SU-DHL-6 (cell line): ENCODE data around the gene CDK18.

Source experiments
- H2AFZ ChIP-seq: fragments of 200-600 bp; sonication (generic); 2 replicates; pipeline ENCODE4 v1.6.1; 2014; ENCODE audit warnings: low read depth, mild to moderate bottlenecking, moderate library complexity, mixed read lengths, antibody characterized with exemption, low read length; ENCODE audit not compliant: severe bottlenecking
- H3F3A ChIP-seq: fragments of 200-600 bp; shearing (Covaris generic); 2 replicates; pipeline ENCODE4 v1.6.0; 2016; ENCODE audit warnings: antibody characterized with exemption, mild to moderate bottlenecking; ENCODE audit not compliant: insufficient read depth
- H3K27ac ChIP-seq: fragments of 200-600 bp; sonication (generic); 2 replicates; pipeline ENCODE4 v1.5.1; 2016; ENCODE audit warnings: low read depth, mild to moderate bottlenecking, low read length, moderate library complexity, mixed read lengths
- H3K27me3 ChIP-seq: fragments of 200-600 bp; sonication (generic), shearing (Covaris generic); 2 replicates; pipeline ENCODE4 v1.6.0; 2014; ENCODE audit warnings: mild to moderate bottlenecking, low read length
- H3K36me3 ChIP-seq: fragments of 200-600 bp; sonication (generic); 2 replicates; pipeline ENCODE4 v1.6.1; 2014; ENCODE audit warnings: mild to moderate bottlenecking, low read length, mixed read lengths
- H3K4me2 ChIP-seq: fragments of 300-600, 200-600 bp; shearing (Covaris generic), sonication (generic); 2 replicates; pipeline ENCODE4 v1.6.0; 2014; ENCODE audit warnings: low read length, low read depth, mild to moderate bottlenecking; ENCODE audit not compliant: poor library complexity, severe bottlenecking
- H3K4me3 ChIP-seq: fragments of 200-600 bp; sonication (generic); 2 replicates; pipeline ENCODE4 v1.5.1; 2014; ENCODE audit warnings: antibody characterized with exemption, low read length, mild to moderate bottlenecking, mixed read lengths; ENCODE audit not compliant: insufficient read depth, poor library complexity, severe bottlenecking
- H3K79me2 ChIP-seq: fragments of 200-600 bp; sonication (generic); 2 replicates; pipeline ENCODE4 v1.6.1; 2014; ENCODE audit warnings: mild to moderate bottlenecking, low read length, moderate library complexity; ENCODE audit not compliant: insufficient read depth
- H3K9ac ChIP-seq: fragments of 200-600 bp; sonication (generic); 2 replicates; pipeline ENCODE4 v1.7.0; 2014; ENCODE audit warnings: mild to moderate bottlenecking, low read length
- H3K9me2 ChIP-seq: fragments of 200-600 bp; sonication (generic); replicated peaks from 2 replicates; pipeline ENCODE4 v1.6.1; 2014; ENCODE audit warnings: low read length; ENCODE audit not compliant: insufficient read depth
- H3K9me3 ChIP-seq: fragments of 200-600 bp; sonication (generic); 2 replicates; pipeline ENCODE4 v1.6.1; 2014; ENCODE audit warnings: low read length, mixed read lengths; ENCODE audit not compliant: insufficient read depth
- H4K20me1 ChIP-seq: fragments of 200-600 bp; sonication (generic); 2 replicates; pipeline ENCODE4 v1.6.1; 2014; ENCODE audit warnings: low read depth, mild to moderate bottlenecking, antibody characterized with exemption, low read length, moderate library complexity, mixed read lengths
- CTCF ChIP-seq: fragments of 200-600 bp; sonication (generic); IDR thresholded peaks from one replicate; pipeline ENCODE4 v1.5.1; 2017; ENCODE audit warnings: antibody characterized with exemption, mild to moderate bottlenecking, low read length, moderate library complexity; ENCODE audit not compliant: insufficient read depth, poor library complexity, severe bottlenecking
- EZH2phosphoT487 ChIP-seq: fragments of 200-600 bp; sonication (generic), shearing (Covaris generic); conservative IDR thresholded peaks from 2 replicates; pipeline ENCODE4 v1.6.1; 2018; ENCODE audit warnings: mild to moderate bottlenecking, antibody characterized with exemption, low read length, moderate library complexity, mixed read lengths

CDK18 gene

GRCh38 chr1:205532996-205533735, 28.7 kb downstream of the CDK18 start:
- no peaks in the 10 kb centered on the region for H3F3A ChIP-seq
- H3K9me3 ChIP-seq, result no peaks in the 10 kb centered on the region
- no peak overlapping the region for H3K4me2 ChIP-seq
- H2AFZ ChIP-seq, result no peak overlapping the region
- no peaks in the 10 kb centered on the region for H3K36me3 ChIP-seq
- H3K9me2 ChIP-seq, result no peaks in the 10 kb centered on the region
- H4K20me1 ChIP-seq, result no peaks in the 10 kb centered on the region
- no peaks in the 10 kb centered on the region for H3K79me2 ChIP-seq
- H3K27me3 ChIP-seq, result no peaks in the 10 kb centered on the region
- no peak overlapping the region for H3K9ac ChIP-seq
- no peak overlapping the region for H3K4me3 ChIP-seq
- no peak for TF ChIP-seq EZH2phosphoT487
- no peak for TF ChIP-seq CTCF
- H3K27ac ChIP-seq, result no peak overlapping the region

- H4K20me1 ChIP-seq, result no peaks in the 10 kb centered on the region
- no peak overlapping the region for H3K4me2 ChIP-seq
- H2AFZ ChIP-seq, result no peak overlapping the region
- H3K9me3 ChIP-seq, result no peaks in the 10 kb centered on the region
- H3K9ac ChIP-seq, result no peak overlapping the region
- no peaks in the 10 kb centered on the region for H3K27me3 ChIP-seq
- no peak overlapping the region for H3K27ac ChIP-seq
- no peaks in the 10 kb centered on the region for H3K9me2 ChIP-seq
- no peaks in the 10 kb centered on the region for H3K79me2 ChIP-seq
- no peaks in the 10 kb centered on the region for H3K36me3 ChIP-seq
- H3F3A ChIP-seq, result no peaks in the 10 kb centered on the region
- no peak overlapping the region for H3K4me3 ChIP-seq
- TF ChIP-seq CTCF (no peak), EZH2phosphoT487 (no peak)
These were observed 29.4 kb downstream of the CDK18 start for GRCh38 chr1:205533748-205534443.

- no peaks in the 10 kb centered on the region for H3K9me2 ChIP-seq
- no peak overlapping the region for H3K4me3 ChIP-seq
- no peaks in the 10 kb centered on the region for H3K27me3 ChIP-seq
- H2AFZ ChIP-seq, result no peak overlapping the region
- H3K9ac ChIP-seq, result no peak overlapping the region
- H3K79me2 ChIP-seq, result no peaks in the 10 kb centered on the region
- no peaks in the 10 kb centered on the region for H4K20me1 ChIP-seq
- no peaks in the 10 kb centered on the region for H3K36me3 ChIP-seq
- no peak overlapping the region for H3K4me2 ChIP-seq
- H3K27ac ChIP-seq, result no peak overlapping the region
- no peaks in the 10 kb centered on the region for H3F3A ChIP-seq
- no peaks in the 10 kb centered on the region for H3K9me3 ChIP-seq
- no peak for TF ChIP-seq EZH2phosphoT487
- no peak for TF ChIP-seq CTCF
These were observed 30.0 kb downstream of the CDK18 start for GRCh38 chr1:205534444-205534985.
